Middle frontal gyrus (tissue), 1 donor: ENCODE measurements around the gene AGRP.

ENCODE experiments used
- DNase-seq: peaks from one replicate; pipeline ENCODE4 v3.0.0-alpha.2; 2015; ENCODE audit warnings: low spot score; ENCODE audit errors: extremely low spot score

Gene AGRP

DNA sequence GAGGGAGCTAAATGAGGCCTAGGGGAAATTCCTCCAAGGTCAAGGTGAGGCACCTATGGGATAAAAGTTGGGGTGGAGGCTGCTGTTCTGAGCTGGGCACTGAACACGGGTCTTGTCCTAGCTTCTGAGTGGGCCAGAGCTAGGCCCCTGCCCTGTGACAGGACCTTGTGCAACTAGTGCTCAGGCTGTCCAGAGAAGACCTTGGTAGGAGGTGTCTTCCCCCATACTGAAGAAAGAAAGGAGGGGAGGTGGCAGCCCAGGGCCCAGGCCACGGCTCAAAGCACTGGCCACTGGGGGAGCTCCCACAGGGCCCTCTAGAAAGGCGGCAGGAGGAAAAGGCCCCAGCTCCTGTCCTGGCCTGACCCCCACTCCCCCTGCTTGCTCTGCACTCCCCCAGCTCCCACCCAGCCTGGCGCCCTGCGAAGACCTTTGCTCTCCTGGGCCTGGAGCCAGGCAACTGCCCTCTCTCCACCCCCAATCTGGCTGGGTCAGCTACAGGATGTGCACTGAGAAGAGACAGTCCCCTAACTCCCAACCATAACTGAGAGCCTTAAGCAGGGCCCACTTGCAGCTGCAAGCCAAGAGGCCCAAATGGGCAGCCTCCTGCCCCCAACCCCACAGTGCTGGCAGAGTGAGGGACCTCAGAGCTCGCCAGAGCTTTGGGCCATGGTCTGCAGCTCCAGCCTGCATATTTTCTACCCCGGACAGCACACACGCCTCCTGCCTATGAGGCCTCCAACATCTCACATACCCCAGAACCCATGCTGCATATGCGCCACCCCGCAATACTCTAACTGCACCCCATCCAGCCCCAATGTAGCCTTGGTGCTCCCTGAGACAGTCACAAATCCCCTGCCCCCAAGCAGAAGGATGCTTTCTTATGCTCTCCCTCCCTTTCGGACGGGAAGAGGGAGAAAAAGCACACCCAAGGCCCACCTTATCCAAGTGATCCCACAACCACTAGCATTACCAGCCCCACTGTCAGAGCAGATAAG lies 37.1 kb downstream of the AGRP start:
- no peak for DNase-seq

DNA sequence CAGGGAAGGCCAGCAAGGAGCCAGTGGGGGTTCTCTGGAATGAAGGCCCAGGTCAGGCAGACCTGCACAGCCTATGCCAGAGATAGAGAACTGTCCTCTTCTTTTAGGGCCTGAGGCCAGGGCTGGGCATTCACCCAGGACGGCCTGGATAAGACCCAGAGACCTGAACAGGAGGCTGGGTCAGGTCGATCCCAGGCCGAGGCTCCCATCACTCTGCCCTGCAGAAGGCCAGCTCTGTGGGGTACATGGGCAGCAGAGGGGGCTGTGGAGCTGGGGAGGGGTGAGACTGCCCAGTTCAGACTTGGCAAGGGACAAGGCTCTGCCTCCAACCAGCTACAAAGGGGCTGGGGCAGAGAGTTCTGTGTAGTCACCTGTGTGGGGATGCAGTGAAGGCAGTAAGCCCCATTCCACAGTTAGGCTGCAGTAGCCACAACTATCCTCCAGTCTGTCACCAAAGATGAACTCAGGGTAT lies 37.9 kb downstream of the AGRP start:
- DNase-seq = no peak

DNA sequence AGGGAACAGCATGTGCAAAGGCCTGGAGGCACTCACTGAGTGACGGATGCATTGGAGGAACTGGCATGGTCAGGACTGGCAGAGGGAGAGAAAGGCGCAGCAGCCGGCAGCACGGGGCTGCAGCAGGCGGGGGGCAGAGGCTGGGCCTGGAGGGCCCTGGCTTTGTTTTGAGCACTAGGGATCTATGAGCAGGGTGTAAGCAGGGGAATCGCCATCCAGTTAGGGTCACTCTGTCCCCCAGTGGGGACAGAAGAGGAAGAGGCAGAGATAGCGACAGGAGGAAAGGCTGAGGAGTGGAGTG lies 38.3 kb downstream of the AGRP start:
- no peak for DNase-seq

DNA sequence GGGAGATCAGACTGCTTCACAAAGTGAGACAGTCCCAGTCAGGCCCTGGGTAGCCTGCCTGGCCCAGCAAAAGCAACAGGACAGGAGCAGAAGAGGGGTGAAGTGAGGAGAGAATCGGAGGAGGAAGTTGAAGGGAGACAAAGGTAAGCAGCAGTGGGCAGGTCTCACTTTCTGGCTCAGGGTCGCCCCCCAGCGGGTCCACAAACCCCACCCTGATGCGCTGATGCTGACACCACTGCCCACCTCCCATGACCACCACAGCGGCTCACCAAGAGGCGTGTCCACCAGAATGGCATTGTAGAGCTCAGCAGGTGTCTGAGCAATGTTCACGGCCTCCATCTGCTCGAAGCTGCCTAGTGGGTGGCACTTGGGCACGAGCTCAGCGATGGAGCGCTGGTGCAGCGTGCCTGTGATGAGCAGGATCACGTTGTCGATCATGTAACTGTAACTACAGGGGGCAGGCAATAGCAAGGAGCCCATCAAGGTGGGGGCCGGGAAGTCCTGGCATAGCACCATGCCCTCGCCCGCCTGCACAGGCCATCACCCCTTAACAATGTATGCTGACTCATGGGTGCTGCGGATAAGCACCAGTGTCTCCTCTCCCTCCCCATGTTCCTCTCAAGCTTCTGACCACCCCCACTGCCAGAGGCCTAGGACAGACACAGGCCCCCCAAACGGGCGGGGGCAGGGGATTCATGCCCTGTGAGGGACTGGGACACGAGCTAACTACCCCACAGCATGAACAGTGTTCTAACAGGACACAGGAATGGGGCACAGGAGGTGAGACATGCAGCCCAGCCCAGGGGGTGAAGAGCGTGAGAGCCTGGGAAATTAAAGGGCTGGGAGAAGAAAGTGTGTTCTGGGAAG lies 38.9 kb downstream of the AGRP start:
- DNase-seq = no peak

DNA sequence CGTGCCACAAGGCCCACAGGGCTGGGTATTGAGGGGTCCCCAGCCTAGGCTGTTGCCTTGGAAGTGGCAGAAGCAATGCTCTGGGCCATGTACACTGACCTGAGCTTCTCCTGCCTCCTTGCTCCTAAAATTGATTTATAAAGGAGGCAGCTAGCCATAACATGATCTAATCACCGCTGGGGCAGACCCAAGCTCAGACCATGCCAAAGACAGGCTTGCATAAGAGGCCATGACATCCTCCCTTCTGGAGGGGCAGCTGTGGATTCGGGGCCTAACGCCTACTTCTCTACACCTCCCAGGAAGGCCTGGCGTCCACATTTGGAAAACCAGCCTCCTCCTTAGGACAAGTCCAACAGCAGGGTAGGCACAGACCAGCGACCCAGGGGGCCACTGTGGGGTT lies 40.1 kb downstream of the AGRP start:
- DNase-seq = no peak

DNA sequence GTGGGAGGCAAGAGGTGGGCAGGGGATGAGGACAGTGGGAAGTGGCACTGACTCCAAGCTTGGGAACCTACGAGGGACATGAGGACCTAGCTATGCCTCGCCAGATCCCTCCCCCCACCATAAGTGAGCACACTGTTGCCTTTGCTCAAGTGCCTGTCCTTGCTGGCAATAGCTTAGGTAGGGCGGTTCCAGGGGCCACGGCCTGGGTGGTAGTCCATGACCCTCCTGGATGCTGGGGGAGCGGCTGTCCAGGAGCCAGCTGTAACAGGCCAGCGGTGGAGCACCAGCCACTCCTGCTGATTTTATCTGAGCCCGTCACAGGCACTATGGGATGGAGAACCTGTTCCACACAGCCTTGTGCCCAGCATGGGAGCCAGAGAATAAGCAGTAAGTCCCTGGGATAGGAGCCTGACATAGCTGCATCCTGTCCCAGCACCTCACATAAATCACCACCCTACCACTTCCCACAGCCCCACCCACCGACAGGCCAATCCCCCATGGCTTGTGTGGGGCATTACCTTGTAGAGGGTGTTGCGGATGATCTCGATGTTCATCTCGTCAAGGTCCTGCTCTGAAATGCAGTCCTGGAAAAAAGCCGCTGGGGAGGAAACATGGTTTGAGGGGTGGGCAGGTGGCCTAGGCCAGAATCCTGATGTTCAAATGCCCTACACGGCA lies 40.6 kb downstream of the AGRP start:
- no peak for DNase-seq

DNA sequence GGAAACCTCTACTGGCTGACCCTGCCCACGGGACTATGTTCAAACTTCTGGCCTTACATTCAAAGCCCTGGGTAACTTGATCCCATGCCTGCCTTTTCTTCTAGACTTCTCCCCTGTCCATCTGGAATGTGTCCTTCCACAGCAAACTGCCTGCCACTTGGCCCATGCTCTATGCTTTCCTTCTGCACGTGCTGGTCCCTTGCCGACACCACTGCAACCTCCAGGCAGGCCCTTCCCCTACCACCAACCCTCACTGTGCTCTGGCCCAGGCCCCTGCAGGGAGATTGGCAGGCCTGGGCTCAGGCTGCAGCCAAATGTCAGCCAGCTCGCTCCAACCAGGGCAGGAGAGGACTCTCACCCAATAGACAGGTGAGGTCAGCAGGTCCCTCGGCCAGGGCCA lies 41.4 kb downstream of the AGRP start:
- no peak for DNase-seq

DNA sequence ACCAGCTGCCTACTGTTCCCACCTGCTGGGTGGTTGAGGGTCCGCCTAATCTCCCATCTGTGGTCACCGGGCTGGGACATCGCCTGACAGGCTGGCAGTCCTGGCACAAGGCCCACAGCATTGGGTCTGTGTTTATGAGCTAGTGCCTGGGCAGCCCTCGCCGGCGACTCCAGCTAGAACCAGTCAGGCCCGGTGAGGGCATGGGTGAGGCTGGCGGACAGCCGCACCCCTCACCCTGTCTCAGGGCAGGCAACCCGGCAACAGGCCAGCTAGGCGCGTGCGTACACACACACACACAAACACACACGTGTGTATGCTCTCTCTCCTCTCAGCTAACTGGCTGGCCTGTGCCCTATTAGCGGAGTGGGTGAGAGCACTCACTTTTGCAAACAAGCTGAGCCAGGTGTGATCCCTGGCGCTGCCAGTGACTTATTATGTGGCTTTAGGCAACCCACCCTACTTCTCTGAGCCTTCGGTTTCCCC lies 42.0 kb downstream of the AGRP start:
- DNase-seq = no peak

DNA sequence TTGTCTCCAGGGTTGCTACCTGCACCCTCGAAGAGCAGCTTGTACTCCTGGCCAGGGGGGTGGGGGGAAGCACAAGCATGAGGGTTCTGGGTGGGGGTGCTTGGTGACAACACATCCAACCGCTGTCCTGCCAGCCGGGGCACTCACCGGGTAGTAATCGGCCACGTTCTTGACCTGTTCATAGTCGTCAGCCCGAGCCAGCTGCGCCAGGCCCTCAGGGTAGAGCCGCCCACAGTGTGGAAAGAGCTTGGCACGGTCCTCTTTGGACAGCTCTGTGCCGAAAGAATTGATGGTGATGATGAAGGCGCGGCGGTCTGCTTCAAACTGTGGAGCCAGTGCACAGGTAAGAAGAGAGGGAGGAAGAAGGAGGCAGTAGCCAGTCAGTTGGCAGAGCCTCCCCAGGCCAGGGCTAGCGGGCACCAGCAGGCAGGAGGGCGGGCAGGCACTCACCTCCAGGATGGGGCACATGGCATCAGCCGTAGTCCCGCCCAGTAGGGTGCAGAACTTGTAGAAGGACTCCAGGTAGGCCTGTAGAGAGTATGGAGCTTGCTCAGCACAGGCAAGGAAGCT lies 44.4 kb downstream of the AGRP start:
- no peak for DNase-seq

DNA sequence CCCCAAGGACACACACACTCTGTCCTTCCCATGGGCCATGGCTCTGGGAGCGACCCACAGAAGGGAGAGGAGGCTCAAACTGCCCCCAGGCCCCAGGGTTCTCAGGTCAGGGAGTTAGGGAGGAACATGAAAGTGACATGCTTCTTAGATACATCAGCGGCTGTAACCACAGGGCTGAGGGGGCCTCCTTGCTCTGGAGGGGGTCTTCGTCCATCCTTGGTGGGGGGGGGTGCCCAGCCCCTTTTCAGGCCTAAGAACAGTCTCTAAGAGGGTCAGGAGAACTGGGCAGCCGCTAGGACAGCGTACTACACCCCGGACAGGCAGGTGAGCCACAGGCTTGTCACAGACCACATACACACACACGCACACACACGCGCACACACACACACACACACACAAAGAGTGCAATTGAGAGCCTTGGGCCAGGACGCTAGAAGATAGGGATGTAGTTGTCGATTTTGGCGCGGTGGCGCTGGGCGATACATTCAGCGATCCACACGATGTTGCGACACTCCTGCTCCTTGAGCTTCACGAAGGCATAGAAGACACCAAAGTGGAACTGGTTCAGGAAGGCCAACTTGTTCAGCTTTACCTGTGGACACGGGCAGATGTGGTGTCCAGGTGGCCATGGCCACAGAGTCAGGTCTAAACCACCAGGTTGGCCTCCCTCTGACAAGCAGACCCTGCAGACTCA lies 45.1 kb downstream of the AGRP start:
- no peak for DNase-seq

DNA sequence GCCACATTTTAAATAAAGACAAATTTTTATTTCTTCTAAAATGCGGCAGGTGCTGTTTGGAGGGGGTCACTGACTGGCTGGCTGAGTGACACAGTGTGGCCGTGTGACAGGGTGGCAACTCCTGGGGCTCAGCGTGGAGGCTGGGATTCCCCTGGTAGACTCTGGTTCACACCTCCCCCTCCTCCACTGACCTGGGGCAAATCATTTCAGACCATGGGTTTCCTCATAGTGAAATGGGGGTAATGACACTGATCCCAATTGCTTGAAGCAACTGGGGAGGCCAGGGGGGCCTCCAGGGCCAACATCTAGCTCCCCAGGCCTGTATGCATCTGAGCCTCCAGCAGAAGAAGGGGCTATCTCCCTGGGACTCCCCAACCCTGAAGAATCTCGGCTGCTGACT lies 45.8 kb downstream of the AGRP start:
- DNase-seq = no peak

DNA sequence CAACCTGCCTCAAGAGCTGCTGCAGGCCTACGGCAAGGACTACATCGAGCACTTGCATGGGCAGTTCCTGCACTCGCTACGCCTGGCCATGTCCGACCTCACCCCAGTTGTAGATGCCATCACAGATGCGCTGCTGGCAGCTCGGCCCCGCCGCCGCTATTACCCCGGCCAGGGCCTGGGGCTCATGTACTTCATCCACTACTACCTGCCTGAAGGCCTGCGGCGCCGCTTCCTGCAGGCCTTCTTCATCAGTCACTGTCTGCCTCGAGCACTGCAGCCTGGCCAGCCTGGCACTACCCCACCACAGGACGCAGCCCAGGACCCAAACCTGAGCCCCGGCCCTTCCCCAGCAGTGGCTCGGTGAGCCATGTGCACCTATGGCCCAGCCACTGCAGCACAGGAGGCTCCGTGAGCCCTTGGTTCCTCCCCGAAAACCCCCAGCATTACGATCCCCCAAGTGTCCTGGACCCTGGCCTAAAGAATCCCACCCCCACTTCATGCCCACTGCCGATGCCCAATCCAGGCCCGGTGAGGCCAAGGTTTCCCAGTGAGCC lies 46.6 kb downstream of the AGRP start:
- no peak for DNase-seq

DNA sequence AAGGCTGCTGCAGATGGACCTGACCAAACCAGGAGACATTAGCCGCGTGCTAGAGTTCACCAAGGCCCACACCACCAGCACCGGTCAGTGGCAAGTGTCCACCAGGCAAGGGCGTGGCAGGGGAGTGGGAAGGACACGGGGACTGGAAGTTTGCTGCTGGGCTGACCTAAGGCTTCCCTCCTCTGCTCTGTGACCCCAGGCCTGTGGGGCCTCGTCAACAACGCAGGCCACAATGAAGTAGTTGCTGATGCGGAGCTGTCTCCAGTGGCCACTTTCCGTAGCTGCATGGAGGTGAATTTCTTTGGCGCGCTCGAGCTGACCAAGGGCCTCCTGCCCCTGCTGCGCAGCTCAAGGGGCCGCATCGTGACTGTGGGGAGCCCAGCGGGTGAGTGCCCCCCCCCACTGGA lies 47.6 kb downstream of the AGRP start:
- DNase-seq = no peak

DNA sequence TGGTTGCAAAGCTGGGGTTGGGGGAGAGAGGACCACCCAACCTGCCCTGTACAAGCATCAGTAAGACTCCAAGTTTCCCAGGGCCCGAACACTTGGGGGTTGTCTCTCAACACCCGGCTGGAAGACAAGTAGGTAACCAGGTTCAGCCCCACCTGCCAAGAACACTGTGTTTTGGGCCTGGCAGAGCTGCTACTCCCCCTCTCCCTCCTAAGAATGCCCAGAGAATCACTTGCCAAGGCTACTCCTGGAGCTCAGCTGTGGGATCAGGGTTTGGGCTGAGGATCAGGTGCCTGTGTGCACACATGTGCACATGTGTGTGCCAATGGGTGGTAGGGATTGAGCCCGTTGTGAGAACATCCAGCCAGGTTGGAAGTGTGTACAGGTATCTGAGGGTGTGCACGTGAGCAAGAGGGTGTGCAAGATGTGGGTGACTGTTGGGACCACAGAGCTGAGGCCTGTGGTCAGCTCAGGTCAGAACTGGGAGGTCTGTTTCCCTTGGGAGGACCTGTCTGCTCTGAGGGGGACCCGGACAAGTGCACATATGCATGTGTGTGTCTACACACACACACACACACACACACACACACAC lies 50.1 kb downstream of the AGRP start:
- no peak for DNase-seq
